GM18498 (cell line): ENCODE data around the gene SERTAD2.
A peak's percentile ranks its signal among the peaks of the same experiment; 100 is the strongest.

Experiments used
- ATAC-seq: cut with Tn5 transposase; IDR thresholded peaks from one replicate; pipeline ENCODE4 v1.9.1; 2021; ENCODE audit warnings: mild to moderate bottlenecking, moderate library complexity; ENCODE audit not compliant: unreplicated experiment

Gene SERTAD2

GRCh38 chr2:64587561-64587960 lies 66.2 kb downstream of the SERTAD2 start:
- ATAC-seq: no peak

- ATAC-seq: no peak
These were observed 66.7 kb downstream of the SERTAD2 start for GRCh38 chr2:64586883-64587481.

GRCh38 chr2:64586054-64586453 lies 67.7 kb downstream of the SERTAD2 start:
- ATAC-seq: no peak

- ATAC-seq: peak; percentile 90
These were observed 70.9 kb downstream of the SERTAD2 start for GRCh38 chr2:64582774-64583340.

- peak; percentile 30 for ATAC-seq
These were observed 71.8 kb downstream of the SERTAD2 start for GRCh38 chr2:64581777-64582539.
